ENCODE measurements around the gene KCND2.

KCND2 gene

GRCh38 chr7:120304674-120305073, 31.7 kb downstream of the KCND2 start:
- TF ChIP-seq CTCF (conservative IDR thresholded peaks at IDR 0.05; ENCODE audit: low read depth, low read length) = no peak

GRCh38 chr7:120307991-120308545, 35.1 kb downstream of the KCND2 start:
- TF ChIP-seq CTCF (conservative IDR thresholded peaks at IDR 0.05; ENCODE audit: low read depth, low read length) = no peak
- DNase-seq (ENCODE audit: low read depth) = no peak
- no peak overlapping the region for H3K4me3 ChIP-seq (ENCODE audit: low read depth, low read length)

More at GRCh38 chr7:120304674-120305073, 31.7 kb downstream of the KCND2 start:
- H3K4me3 ChIP-seq (ENCODE audit: low read depth, low read length) = no peak overlapping the region
- DNase-seq (ENCODE audit: low read depth) = no peak

- TF ChIP-seq CTCF (conservative IDR thresholded peaks at IDR 0.05; ENCODE audit: low read depth, low read length) = no peak
- DNase-seq (ENCODE audit: low read depth) = no peak
- H3K4me3 ChIP-seq (ENCODE audit: low read depth, low read length) = no peak overlapping the region
These were observed 38.2 kb downstream of the KCND2 start for GRCh38 chr7:120311028-120311788.

- DNase-seq (ENCODE audit: low read depth) = no peak
- no peak overlapping the region for H3K4me3 ChIP-seq (ENCODE audit: low read depth, low read length)
- no peak for TF ChIP-seq CTCF (conservative IDR thresholded peaks at IDR 0.05; ENCODE audit: low read depth, low read length)
These were observed 47.4 kb downstream of the KCND2 start for GRCh38 chr7:120320218-120320961.

- DNase-seq (ENCODE audit: low read depth) = no peak
- H3K4me3 ChIP-seq (ENCODE audit: low read depth, low read length) = no peak overlapping the region
- TF ChIP-seq CTCF (conservative IDR thresholded peaks at IDR 0.05; ENCODE audit: low read depth, low read length) = no peak
These were observed 54.1 kb downstream of the KCND2 start for GRCh38 chr7:120327054-120327453.

- no peak for DNase-seq (ENCODE audit: low read depth)
- TF ChIP-seq CTCF (conservative IDR thresholded peaks at IDR 0.05; ENCODE audit: low read depth, low read length) = no peak
- no peak overlapping the region for H3K4me3 ChIP-seq (ENCODE audit: low read depth, low read length)
These were observed 59.5 kb downstream of the KCND2 start for GRCh38 chr7:120332433-120332832.
